LNCAP (cell line): ENCODE data around the gene CYP39A1.

Source experiments
- CTCF ChIP-seq: fragments of 450-650 bp; IDR thresholded peaks from 2 replicates; pipeline ENCODE4 v1.5.1; 2017; ENCODE audit warnings: mild to moderate bottlenecking

Gene CYP39A1

GRCh38 chr6:46500382-46500781 lies 152.2 kb downstream of the CYP39A1 start:
- no peak for TF ChIP-seq CTCF
